Erythroblast (primary cell): ENCODE results near the gene SQOR.

Experiments
- GATA1 ChIP-seq: IDR thresholded peaks from 2 replicates; pipeline ENCODE4 v1.6.1; 2011; ENCODE audit warnings: low read depth, mild to moderate bottlenecking, control low read depth, low read length, moderate library complexity
- POLR2A ChIP-seq: IDR thresholded peaks from 2 replicates; pipeline ENCODE4 v1.6.1; 2011; ENCODE audit warnings: mild to moderate bottlenecking, low read length

DNA sequence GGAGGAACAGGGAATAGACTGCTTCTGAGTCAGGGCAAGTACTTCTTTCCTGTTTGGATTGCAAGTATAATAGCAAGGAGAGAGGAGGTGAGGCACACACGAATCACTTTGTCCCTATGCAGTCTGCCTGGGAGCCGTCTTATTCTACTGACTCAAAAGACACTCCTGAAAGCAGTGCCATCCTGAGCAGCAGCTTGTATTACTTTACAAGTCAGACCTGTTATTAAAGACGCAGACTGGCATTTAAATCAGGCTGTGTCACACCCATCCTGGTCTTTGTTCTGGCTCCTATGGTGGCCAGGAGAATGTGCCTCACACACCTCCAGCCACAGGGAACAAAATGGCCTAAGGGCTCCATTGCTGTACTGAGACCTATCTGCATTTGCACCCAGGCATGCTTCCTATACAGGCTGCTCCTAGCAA lies 17.9 kb upstream of the SQOR start:
- TF ChIP-seq POLR2A (no peak), GATA1 (no peak)
